Testis (tissue), 3 donors: ENCODE measurements around the gene RNF19B. TPM values are rescaled to one million over a fixed set of nuclear protein-coding genes. Genes with fewer than 3 reads are reported as not detected.
"Not testable (repeated sequence)": the region's sequence is repeated elsewhere in the genome, so short reads cannot be mapped to it uniquely, and the experiment has no call there.

Experiments used
- DNase-seq: peaks from one replicate; pipeline ENCODE4 v3.0.0-alpha.2; 2019
- H3K27ac ChIP-seq, 2 donors: fragments of 200-600 bp; sonication (generic); one replicate each; pipeline ENCODE4 v1.5.1; 2019
- H3K27me3 ChIP-seq: fragments of 200-600 bp; sonication (generic); one replicate; pipeline ENCODE4 v1.5.1; 2019
- H3K36me3 ChIP-seq: fragments of 200-600 bp; sonication (generic); one replicate; pipeline ENCODE4 v1.5.1; 2017; ENCODE audit warnings: low read depth; ENCODE audit errors: missing control alignments
- H3K4me1 ChIP-seq: fragments of 200-600 bp; sonication (generic); one replicate; pipeline ENCODE4 v1.5.1; 2019
- H3K4me3 ChIP-seq, 2 donors: fragments of 200-600 bp; sonication (generic); one replicate each; pipeline ENCODE4 v1.5.1; 2017 to 2019
- H3K9me3 ChIP-seq: fragments of 200-600 bp; sonication (generic); one replicate; pipeline ENCODE4 v1.5.1; 2017
- POLR2A ChIP-seq: fragments of 450-650 bp; IDR thresholded peaks from one replicate; pipeline ENCODE4 v1.6.1; 2017; ENCODE audit warnings: antibody characterized with exemption, mild to moderate bottlenecking, moderate library complexity
- WGBS, 2 donors: methylation state at CpG; one replicate each; pipeline ENCODE4 v1.1.5; 2018; 5-methylcytosine and 5-hydroxymethylcytosine counted together
- intact Hi-C: fragments of 100-400 bp; cut with DNase I; formaldehyde crosslinking; loops from one replicate; pipeline ENCODE4 v1.15.1; 2023; ENCODE audit warnings: low total_unique reads
- polyA plus RNA-seq: library from polyadenylated mRNA; stranded (reverse); fragments of 350-450 nt; fragmentation: Illumina TruSeq; extraction: RNeasy Lipid Tissue Mini Kit (QIAGEN cat#74804); gene quantifications from one replicate; pipeline ENCODE4 v1.2.3, GENCODE V29; 2014; ENCODE audit warnings: low read depth, low replicate concordance; ENCODE audit not compliant: insufficient read depth
- total RNA-seq, 2 donors: library from RNA; depleted of rRNA; stranded (reverse); fragments of >200 nt; gene quantifications; one replicate each; pipeline ENCODE4 v1.2.3, GENCODE V29; 2016
- TF ChIP-seq, protein P1 (sequence below), 3 experiments: fragments of 450-650 bp in 2 of 3; fragments of 200-600 bp in 1 of 3; sonication (generic) in 1 of 3; IDR thresholded peaks; one replicate each; pipeline ENCODE4 v1.5.1; 2016 to 2019; ENCODE audit warnings: antibody characterized with exemption in 3 of 3, mild to moderate bottlenecking in 2 of 3, moderate library complexity in 1 of 3

Gene RNF19B
- total and polyA plus RNA-seq, 3 donors from 2014 or later = 140 to 225 (median 141) TPM

DNA sequence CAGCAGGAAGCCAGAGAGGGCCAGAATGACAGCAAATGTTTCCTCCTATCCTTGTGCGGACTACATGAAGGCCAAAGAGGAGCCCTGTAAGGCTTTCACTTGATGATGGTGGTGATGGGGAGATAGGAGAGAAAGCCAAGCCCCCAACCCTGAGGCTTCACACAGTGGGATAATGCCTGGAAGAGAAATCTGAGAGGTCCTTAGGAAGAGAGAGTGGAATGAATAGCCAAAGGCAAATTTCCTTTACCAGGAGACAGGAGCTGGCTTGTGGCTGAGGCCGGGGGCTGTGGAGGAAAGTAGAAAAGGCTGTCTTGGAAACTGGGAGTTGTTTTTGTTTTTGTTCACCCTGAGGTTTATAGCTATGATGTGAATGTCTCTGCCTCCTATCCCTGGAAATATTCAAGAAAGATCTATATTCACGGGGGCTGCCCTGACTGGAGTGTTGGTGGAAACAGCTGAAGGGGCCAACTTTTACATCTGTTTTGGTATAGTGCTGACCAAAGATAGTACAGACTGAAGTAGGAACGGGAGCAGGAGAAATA lies 13.0 kb upstream of the RNF19B start:
- Histone ChIP-seq H3K4me1 (peaks cover 2% of the 10 kb centered on the region), H3K27me3 (no peaks in the 10 kb centered on the region), H3K9me3 (no peaks in the 10 kb centered on the region), H3K36me3 (no peaks in the 10 kb centered on the region), H3K27ac (no peak overlapping the region), H3K4me3 (no peak overlapping the region)
- 67 to 76% methylated on average over 4 of the region's 4 CpGs for WGBS, 2 donors
- no peak for DNase-seq
- TF ChIP-seq, protein P1, sequence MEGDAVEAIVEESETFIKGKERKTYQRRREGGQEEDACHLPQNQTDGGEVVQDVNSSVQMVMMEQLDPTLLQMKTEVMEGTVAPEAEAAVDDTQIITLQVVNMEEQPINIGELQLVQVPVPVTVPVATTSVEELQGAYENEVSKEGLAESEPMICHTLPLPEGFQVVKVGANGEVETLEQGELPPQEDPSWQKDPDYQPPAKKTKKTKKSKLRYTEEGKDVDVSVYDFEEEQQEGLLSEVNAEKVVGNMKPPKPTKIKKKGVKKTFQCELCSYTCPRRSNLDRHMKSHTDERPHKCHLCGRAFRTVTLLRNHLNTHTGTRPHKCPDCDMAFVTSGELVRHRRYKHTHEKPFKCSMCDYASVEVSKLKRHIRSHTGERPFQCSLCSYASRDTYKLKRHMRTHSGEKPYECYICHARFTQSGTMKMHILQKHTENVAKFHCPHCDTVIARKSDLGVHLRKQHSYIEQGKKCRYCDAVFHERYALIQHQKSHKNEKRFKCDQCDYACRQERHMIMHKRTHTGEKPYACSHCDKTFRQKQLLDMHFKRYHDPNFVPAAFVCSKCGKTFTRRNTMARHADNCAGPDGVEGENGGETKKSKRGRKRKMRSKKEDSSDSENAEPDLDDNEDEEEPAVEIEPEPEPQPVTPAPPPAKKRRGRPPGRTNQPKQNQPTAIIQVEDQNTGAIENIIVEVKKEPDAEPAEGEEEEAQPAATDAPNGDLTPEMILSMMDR (IDR thresholded peaks at IDR 0.05) = no peak
- no peak for TF ChIP-seq POLR2A
- intact Hi-C loops = no loop called here

DNA sequence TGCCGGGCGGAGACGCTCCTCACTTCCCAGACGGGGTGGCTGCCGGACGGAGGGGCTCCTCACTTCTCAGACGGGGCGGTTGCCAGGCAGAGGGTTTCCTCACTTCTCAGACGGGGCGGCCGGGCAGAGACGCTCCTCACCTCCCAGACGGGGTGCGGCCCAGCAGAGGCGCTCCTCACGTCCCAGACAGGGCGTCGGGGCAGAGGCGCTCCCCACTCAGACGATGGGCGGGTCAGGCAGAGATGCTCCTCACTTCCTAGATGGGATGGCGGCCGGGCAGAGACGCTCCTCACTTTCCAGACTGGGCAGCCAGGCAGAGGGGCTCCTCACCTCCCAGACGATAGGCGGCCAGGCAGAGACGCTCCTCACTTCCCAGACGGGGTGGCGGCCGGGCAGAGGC lies 10.4 kb upstream of the RNF19B start:
- intact Hi-C loops, H3K36me3 ChIP-seq, H3K27ac ChIP-seq, H3K4me1 ChIP-seq, H3K4me3 ChIP-seq, H3K9me3 ChIP-seq, H3K27me3 ChIP-seq, DNase-seq: not testable (repeated sequence)
- WGBS, 2 donors = 52 to 76% methylated on average over 3 to 28 of the region's 30 CpGs

DNA sequence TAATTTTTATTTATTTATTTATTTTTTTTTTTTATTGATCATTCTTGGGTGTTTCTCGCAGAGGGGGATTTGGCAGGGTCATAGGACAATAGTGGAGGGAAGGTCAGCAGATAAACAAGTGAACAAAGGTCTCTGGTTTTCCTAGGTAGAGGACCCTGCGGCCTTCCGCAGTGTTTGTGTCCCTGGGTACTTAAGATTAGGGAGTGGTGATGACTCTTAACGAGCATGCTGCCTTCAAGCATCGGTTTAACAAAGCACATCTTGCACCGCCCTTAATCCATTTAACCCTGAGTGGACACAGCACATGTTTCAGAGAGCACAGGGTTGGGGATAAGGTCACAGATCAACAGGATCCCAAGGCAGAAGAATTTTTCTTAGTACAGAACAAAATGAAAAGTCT lies 8.8 kb upstream of the RNF19B start:
- H3K36me3 ChIP-seq, H3K4me1 ChIP-seq, intact Hi-C loops, DNase-seq, H3K27ac ChIP-seq, H3K27me3 ChIP-seq, H3K9me3 ChIP-seq: not testable (repeated sequence)
- peak overlapping the region in 1 of 2 donors; percentile 36 for H3K4me3 ChIP-seq
- 13 to 20% methylated on average over 3 to 6 of the region's 6 CpGs for WGBS, 2 donors

DNA sequence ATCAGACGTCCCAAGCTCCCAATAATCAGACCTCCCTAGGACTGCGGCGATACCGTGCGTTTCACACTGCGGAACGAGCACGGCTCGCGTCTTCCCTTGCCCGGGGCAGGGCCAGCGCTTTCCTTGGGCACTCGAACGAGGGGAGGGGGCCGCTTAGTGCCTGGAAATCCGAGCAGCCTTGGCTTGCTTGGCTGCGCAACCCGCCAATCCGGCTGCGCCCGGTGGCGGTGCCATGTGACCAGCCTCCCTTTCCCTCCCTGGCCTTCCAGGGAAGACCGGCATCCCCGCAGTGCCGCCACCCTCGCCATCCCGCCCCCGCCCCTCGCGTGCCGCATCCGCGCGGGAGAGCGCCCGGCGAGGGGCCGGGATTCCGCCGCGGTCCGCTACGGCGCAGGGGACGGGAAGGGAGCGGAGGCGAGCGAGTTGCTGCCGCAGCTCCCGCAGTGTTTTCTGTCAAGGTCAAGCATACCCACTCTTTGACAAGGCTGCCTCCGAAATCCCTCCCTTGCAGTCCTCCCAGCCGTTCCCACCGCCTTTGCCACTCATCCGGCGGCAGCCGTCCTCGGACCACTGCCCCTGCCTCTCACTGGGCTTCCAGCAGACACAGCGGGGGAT lies 8.3 kb upstream of the RNF19B start:
- peak overlapping the region; percentile 36 to 71 for H3K4me3 ChIP-seq
- peak; percentile 57 for DNase-seq
- intact Hi-C loops = no loop called here
- H3K36me3 ChIP-seq = no peaks in the 10 kb centered on the region
- TF ChIP-seq POLR2A = no peak
- TF ChIP-seq, protein P1 (IDR thresholded peaks at IDR 0.05) = no peak
- peaks cover 4% of the 10 kb centered on the region for H3K4me1 ChIP-seq
- WGBS, 2 donors = 0 to 2% methylated on average over 24 to 57 of the region's 58 CpGs
- H3K9me3 ChIP-seq = no peaks in the 10 kb centered on the region
- no peaks in the 10 kb centered on the region for H3K27me3 ChIP-seq
- H3K27ac ChIP-seq = peak overlapping the region in 1 of 2 donors; percentile 7

DNA sequence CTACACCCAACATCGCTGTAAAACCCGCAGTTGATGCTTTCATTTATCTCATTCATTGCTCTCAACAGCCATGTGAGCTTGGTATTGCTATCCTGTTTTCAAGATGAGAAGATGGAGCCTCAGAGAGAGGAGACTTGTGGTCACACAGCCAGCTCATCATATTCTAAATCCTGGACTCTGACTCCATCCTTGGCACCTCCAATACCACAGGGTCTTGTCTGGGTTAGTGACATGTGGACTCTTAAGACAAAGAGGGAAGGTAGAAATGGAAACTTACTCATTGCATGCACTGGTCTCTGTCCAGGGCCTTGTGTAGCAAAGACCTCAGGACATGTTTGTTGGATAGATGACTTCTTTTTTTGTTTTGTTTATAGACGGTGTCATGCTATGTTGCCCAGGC lies 7.0 kb upstream of the RNF19B start:
- intact Hi-C loops = no loop called here
- TF ChIP-seq POLR2A = no peak
- TF ChIP-seq, protein P1 (IDR thresholded peaks at IDR 0.05) = no peak
- WGBS, 2 donors = 95% methylated on average over 3 of the region's 3 CpGs
- H3K4me3 ChIP-seq = no peak overlapping the region
- peaks cover 4% of the 10 kb centered on the region for H3K4me1 ChIP-seq
- H3K27me3 ChIP-seq = no peaks in the 10 kb centered on the region
- no peak for DNase-seq
- H3K36me3 ChIP-seq = no peaks in the 10 kb centered on the region
- H3K9me3 ChIP-seq = no peaks in the 10 kb centered on the region
- H3K27ac ChIP-seq = no peak overlapping the region

DNA sequence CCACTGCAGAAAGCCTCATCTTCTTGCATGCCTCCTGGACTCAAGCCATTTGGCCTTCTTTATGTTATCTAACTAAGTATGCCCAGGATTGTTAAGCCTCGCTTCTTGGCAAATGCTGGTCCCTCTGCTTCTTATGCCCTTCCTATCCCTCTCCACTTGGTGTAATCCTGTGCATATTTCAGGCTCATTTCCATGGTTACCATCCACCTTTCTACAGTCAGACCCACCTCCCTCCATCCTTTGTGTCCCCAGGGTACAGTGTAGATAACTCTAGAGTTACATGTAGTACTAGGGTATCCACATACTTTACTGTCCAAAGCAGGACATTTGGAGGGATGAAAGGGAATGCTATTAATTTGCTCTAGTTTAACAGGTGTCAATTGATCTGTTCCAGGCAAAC lies 6.5 kb upstream of the RNF19B start:
- Histone ChIP-seq H3K36me3 (no peaks in the 10 kb centered on the region), H3K4me1 (peaks cover 4% of the 10 kb centered on the region), H3K9me3 (no peaks in the 10 kb centered on the region), H3K27ac (no peak overlapping the region), H3K4me3 (no peak overlapping the region), H3K27me3 (no peaks in the 10 kb centered on the region)
- intact Hi-C loops = no loop called here
- DNase-seq = no peak
- WGBS, 2 donors = 93 to 100% methylated on average over 1 of the region's 1 CpG
- TF ChIP-seq, protein P1 (IDR thresholded peaks at IDR 0.05) = no peak
- no peak for TF ChIP-seq POLR2A
